Glutamatergic neuron (in vitro differentiated cells): ENCODE results near the gene ELP4. TPM values are rescaled to one million over a fixed set of nuclear protein-coding genes. Genes with fewer than 3 reads are reported as not detected.
A peak's percentile ranks its signal among the peaks of the same experiment; 100 is the strongest.

Experiments
- DNase-seq: peaks from one replicate; pipeline ENCODE4 v3.0.0; 2022
- H3K27ac Mint-ChIP-seq: one replicate; pipeline ENCODE4 v1.8.0; 2020; ENCODE audit warnings: mild to moderate bottlenecking, mixed read lengths, inconsistent platforms; ENCODE audit not compliant: unreplicated experiment
- H3K27me3 Mint-ChIP-seq: one replicate; pipeline ENCODE4 v1.8.0; 2020; ENCODE audit warnings: mild to moderate bottlenecking, moderate library complexity, mixed read lengths, inconsistent platforms; ENCODE audit not compliant: unreplicated experiment
- H3K36me3 Mint-ChIP-seq: one replicate; pipeline ENCODE4 v1.8.0; 2020; ENCODE audit warnings: mild to moderate bottlenecking, mixed read lengths, inconsistent platforms; ENCODE audit not compliant: unreplicated experiment
- H3K4me1 Mint-ChIP-seq: one replicate; pipeline ENCODE4 v1.8.0; 2020; ENCODE audit warnings: mild to moderate bottlenecking, low read depth, mixed read lengths, inconsistent platforms; ENCODE audit not compliant: unreplicated experiment
- H3K4me3 Mint-ChIP-seq: one replicate; pipeline ENCODE4 v1.8.0; 2020; ENCODE audit warnings: mild to moderate bottlenecking, mixed read lengths, inconsistent platforms; ENCODE audit not compliant: unreplicated experiment
- H3K9me3 Mint-ChIP-seq: one replicate; pipeline ENCODE4 v1.8.0; 2020; ENCODE audit warnings: mild to moderate bottlenecking, moderate library complexity, mixed read lengths, inconsistent platforms; ENCODE audit not compliant: unreplicated experiment
- total RNA-seq: library from RNA; stranded (reverse); fragmentation: NEBNext Ultra II Directional; extraction: Animal tissue kit (Norgen Biotek cat#: 25700); gene quantifications from one replicate; pipeline ENCODE4 v1.2.1, GENCODE V29; 2021; ENCODE audit not compliant: unreplicated experiment
- TF ChIP-seq, protein P1 (sequence below): fragments of 200-600 bp; sonication (generic); IDR thresholded peaks from one replicate; pipeline ENCODE4 v1.5.0; 2021; ENCODE audit not compliant: partially characterized antibody, unreplicated experiment

ELP4 gene
- total RNA-seq, 1 donor from 2014 or later = 9.9 TPM

GRCh38 chr11:31509051-31509428, 527 bp upstream of the ELP4 start:
- H3K27me3 Mint-ChIP-seq = no peaks in the 10 kb centered on the region
- H3K36me3 Mint-ChIP-seq = no peaks in the 10 kb centered on the region
- H3K9me3 Mint-ChIP-seq = peaks cover 6% of the 10 kb centered on the region
- TF ChIP-seq, protein P1, sequence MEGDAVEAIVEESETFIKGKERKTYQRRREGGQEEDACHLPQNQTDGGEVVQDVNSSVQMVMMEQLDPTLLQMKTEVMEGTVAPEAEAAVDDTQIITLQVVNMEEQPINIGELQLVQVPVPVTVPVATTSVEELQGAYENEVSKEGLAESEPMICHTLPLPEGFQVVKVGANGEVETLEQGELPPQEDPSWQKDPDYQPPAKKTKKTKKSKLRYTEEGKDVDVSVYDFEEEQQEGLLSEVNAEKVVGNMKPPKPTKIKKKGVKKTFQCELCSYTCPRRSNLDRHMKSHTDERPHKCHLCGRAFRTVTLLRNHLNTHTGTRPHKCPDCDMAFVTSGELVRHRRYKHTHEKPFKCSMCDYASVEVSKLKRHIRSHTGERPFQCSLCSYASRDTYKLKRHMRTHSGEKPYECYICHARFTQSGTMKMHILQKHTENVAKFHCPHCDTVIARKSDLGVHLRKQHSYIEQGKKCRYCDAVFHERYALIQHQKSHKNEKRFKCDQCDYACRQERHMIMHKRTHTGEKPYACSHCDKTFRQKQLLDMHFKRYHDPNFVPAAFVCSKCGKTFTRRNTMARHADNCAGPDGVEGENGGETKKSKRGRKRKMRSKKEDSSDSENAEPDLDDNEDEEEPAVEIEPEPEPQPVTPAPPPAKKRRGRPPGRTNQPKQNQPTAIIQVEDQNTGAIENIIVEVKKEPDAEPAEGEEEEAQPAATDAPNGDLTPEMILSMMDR = no peak
- peaks cover 5% of the 10 kb centered on the region for H3K4me1 Mint-ChIP-seq
- DNase-seq = no peak
- peak overlapping the region; percentile 98 for H3K4me3 Mint-ChIP-seq
- peak overlapping the region; percentile 74 for H3K27ac Mint-ChIP-seq

- Mint-ChIP-seq H3K4me3 (no peak overlapping the region), H3K27me3 (no peaks in the 10 kb centered on the region), H3K27ac (no peak overlapping the region), H3K4me1 (peaks cover 5% of the 10 kb centered on the region), H3K9me3 (peaks cover 6% of the 10 kb centered on the region), H3K36me3 (no peaks in the 10 kb centered on the region)
- no peak for DNase-seq
- TF ChIP-seq, protein P1 = no peak
Observed at GRCh38 chr11:31512117-31512516, 2.5 kb downstream of the ELP4 start.

DNA sequence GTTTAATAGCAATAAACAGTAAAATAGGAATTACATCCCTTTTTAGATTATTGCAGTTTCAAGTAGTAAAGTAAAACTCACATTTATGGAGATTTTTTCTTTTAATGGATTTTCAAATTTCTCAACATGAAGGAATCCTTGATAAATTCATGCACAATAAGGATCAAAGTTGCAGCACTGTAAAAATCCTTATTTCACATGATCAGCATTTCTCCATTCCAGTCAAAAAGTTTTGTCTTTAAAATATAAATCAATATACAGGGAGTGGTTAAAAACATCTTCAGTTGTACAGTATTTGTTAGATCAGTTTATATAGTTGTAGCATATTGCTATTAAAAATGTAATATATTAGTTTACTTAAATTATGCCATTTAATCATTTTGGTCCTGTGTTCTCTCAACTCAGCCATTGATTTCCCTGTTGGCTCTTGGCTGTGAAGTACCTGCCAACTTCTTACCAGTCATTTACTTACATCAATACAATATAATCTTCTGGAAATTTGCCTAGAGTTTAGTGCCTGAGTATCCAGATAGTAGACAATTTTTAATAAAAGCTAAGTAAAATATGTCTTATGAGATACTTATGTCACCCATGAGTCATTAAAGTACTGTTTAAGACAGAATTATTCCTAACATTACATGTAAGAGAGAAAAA, 12.1 kb downstream of the ELP4 start:
- no peak for DNase-seq
- Mint-ChIP-seq H3K4me1 (no peaks in the 10 kb centered on the region), H3K9me3 (no peaks in the 10 kb centered on the region), H3K4me3 (no peak overlapping the region), H3K36me3 (no peaks in the 10 kb centered on the region), H3K27me3 (peaks cover 2% of the 10 kb centered on the region), H3K27ac (no peak overlapping the region)
- TF ChIP-seq, protein P1 = no peak

DNA sequence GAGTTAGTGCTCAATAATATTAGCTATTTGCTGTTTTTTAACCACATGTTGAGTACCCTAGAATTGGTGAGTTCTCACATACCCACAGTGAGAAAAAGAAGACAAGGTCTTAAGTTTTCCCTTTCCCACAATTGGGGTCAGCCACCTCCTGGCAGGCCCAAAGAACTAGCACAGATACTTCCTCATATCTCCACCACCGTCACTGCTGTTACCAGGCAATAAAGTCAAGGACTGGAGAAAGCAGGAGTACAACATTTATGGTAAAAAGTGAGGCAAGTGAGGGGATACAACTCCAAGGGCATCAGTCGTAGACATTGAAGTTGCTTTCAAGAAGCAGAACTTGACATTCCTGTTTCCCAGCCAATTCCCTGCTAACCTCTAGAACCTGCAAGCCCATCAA, 19.6 kb downstream of the ELP4 start:
- H3K4me3 Mint-ChIP-seq = no peak overlapping the region

DNA sequence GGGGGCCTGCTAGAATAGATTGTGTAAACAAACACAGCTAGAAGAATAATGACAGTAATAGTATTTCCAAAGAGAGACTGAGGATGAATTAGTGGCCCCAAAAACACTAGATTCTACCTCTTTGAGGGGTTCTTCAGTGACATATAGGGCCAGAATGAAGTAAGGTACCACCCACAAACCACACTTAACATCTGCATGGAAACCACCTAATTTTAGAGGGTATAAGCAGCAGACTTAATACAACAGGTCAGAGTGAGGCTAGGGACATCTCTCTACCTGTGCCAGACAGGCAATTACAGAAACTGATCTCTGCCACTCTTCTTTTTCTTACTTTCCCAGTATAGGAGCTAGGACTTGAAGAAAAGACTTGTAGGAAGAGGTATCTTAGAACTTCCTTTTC, 20.1 kb downstream of the ELP4 start:
- Mint-ChIP-seq H3K36me3 (no peaks in the 10 kb centered on the region), H3K4me3 (no peak overlapping the region), H3K4me1 (no peaks in the 10 kb centered on the region), H3K9me3 (no peaks in the 10 kb centered on the region), H3K27ac (no peak overlapping the region), H3K27me3 (peaks cover 3% of the 10 kb centered on the region)
- DNase-seq = no peak
- TF ChIP-seq, protein P1 = no peak

More for the DNA sequence above, 19.6 kb downstream of the ELP4 start:
- H3K4me1 Mint-ChIP-seq = no peaks in the 10 kb centered on the region
- H3K27me3 Mint-ChIP-seq = peaks cover 3% of the 10 kb centered on the region
- no peak overlapping the region for H3K27ac Mint-ChIP-seq
- TF ChIP-seq, protein P1 = no peak
- H3K9me3 Mint-ChIP-seq = no peaks in the 10 kb centered on the region
- H3K36me3 Mint-ChIP-seq = no peaks in the 10 kb centered on the region
- no peak for DNase-seq
